Fibroblast of the conjunctiva (primary cell): ENCODE measurements around the gene MAP6.

Experiments
- DNase-seq: peaks from one replicate; pipeline ENCODE4 v3.0.0-alpha.2; 2010; ENCODE audit warnings: low read depth

The MAP6 gene

DNA sequence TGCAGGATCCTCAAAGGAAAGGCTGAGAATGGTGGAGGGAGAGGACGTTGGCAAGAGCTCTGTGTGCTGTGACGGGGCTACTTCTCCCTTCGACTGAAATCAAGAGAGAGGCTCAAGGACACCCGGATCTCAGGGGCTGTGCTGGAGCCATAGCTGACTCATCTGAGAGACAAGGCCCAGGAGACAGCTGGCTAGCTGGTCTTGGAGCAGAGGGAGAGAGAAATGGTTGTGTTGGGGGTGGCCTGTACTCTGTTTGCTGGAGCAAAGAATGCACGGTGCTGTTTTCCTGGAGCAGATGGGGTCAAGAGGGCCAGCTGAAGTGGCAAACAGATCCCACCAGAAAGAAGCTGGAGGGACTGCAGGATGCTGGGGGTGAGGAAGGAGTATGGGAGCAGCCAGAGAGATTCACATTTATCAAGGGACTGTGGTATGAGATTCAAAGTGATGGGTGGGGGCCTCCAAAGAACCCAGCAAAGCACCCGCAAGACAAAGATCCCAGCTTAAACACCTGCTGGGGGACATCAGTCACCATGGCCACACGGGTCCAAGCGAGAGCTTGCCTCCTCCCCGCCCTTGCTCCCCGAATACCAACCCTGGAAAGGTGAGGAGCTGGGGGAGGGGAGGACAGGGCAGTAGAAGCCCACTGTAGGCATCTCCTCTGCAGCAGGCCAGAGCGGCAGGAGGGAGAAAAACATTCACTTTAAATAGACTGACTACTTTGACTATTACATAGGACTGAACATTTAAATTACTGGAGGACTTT is 40.8 kb downstream of the MAP6 start:
- DNase-seq, result no peak

DNA sequence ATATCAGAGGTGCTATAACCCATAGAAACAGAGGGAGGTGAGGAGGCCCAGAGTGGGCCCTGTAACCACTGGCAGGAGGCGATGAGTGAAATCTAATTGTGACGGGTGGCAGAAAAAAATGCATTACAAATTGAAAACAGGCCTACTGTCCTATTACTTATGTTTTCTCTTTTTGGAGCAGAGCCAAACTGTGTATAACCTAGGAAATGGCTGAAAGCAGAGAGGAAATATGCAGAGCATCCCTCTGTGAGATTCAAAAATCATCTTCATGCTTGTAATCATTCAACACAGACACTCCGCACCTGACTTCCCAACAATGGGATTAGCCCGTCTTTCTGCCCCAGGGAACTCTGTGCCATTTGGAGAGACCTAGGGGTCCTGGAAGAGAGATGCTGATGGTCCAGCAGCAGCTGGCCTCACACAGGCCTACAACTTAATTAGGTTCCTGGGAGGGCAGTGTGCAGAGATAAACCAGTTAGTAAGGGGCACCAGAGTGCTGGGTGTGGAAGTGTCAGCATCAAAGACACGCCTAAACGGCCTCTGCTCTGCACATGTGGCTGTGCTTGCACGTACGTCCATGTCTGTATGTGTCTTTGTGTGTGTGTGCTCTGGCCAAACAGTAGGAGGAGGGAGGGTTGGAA is 41.8 kb downstream of the MAP6 start:
- no peak for DNase-seq

DNA sequence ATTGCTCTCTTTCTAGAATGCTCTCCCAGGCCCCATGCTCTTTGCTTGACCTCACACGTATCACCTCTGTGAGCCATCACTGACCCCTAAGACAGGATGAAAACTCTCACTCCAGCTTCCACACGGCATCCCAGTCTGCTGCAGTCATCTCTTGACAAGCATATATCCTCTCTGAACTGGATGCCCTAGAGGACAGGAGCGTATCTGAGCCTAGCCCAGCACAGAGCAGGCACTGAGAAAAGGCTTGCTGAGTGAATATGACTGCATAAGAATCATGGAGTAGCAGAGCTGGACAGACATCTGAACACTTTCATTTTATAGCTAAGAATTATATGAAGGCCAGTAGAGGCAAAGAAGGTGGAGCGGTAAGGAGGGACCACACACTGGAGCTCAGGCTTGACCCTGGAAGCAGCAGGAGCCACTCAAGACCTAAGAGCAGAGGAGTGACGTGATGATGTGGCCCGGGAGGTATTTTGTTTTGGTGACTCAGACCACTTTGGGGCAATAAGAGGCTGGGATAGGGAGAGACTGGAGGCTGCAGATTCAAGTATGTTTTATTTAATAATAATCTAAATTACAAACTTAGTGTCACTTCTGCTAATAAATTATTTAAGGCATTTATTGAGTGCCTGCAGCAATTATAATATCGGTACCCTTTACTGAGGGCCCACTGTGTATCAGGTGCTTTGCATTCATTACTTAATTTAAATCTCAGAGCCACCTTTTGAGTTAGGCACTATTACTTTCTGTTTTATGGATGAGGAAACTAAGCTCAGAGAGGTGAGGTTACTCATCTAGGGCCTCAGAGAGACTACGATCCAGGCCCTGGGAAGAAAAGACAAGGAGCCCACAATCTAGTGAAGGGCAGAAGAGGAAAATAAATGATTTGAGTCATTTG is 42.6 kb downstream of the MAP6 start:
- peak; percentile 45 for DNase-seq

DNA sequence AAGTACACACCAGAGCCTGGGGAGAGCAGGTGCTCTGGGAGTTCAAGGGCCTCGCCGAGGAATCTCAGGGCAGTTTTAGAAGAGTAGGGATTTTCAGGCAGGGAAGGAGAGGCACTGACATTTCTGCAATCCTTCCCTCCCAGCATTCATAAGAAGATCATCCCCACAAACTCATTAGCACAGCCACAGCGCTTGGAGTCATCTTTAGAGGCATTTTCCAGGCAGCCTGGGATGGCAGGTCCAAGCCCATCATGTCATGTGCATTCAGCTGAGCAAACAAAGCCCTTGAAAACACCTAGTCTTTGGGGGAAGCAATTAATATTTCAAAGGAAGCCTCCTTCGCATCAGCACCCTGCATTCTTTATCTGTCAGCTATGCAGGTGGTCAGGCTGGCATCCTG is 43.8 kb downstream of the MAP6 start:
- no peak for DNase-seq

DNA sequence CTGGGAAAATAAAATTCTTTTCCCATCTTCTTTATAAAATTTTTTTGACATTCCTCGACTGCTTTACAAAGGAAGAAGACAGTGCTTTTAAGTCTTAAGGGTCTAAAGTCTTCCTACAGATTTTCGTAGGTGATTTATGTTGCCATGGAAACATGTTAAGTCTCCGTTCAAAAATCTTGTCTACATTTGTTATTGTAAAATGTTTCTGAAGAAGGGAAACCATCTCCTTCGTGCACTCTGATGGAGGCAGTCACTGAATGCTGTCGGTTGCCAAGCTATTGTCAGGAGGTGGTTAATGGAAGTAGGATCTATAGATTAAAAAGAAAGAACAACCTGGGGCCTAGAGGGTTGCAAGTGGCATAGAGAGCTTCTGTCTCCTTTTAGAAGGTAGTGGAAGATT is 52.6 kb downstream of the MAP6 start:
- no peak for DNase-seq

DNA sequence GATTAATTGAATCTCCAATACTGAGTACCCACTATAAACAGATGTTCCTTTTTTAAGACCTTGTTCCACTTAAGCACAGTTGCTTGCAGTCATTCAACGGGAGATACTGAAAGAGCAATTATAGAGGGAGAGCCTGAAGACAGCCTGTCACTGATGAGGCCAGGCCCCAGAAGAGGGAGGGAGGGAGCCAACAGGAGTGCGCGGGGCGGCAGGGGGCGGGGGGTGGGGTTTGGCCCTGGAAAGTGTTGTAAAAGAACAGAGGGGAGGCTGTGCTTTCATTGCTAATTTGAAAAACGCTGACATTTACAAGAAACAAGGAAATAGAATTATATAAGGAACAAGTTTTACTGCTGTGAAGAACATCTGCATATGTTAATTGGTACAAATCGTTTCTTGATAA is 53.1 kb downstream of the MAP6 start:
- DNase-seq, result no peak

DNA sequence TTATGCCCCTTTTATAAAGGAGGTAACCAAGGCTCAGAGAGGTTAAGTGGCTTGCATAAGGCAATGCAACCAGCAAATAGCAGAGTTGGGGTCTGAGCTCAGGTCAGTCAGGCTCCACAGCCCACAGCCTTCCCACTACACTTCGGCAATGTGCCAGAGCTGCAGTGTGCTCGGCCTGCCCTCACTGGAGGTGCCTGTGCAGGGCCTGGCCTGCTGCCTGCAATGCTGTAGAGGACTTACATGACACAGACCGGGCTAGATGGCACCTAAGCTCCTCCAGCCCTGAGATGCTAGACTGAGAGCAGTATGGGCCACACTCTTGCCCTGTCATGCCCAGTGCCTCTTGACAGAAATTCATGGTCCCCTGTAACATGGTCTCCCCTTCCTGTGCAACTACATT is 57.0 kb downstream of the MAP6 start:
- no peak for DNase-seq

DNA sequence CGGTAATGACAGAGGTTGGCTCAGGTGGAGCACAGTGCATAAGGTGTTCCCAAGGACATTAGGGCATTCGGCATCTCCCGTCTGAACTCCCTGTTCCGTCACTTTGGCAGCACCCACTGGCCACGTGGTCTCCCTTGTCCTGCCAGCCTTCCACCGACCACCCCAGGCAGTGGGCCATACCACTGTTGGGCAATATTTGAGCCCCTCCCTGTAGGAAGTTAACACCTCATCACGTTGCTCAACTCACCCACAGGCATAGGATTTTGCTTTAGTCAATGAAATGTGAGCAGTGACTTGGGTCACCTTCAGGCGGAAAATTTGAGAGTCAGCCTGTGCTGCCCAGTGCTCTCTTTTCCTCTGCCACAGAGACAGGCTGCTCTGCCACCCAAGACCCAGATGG is 62.7 kb downstream of the MAP6 start:
- no peak for DNase-seq

DNA sequence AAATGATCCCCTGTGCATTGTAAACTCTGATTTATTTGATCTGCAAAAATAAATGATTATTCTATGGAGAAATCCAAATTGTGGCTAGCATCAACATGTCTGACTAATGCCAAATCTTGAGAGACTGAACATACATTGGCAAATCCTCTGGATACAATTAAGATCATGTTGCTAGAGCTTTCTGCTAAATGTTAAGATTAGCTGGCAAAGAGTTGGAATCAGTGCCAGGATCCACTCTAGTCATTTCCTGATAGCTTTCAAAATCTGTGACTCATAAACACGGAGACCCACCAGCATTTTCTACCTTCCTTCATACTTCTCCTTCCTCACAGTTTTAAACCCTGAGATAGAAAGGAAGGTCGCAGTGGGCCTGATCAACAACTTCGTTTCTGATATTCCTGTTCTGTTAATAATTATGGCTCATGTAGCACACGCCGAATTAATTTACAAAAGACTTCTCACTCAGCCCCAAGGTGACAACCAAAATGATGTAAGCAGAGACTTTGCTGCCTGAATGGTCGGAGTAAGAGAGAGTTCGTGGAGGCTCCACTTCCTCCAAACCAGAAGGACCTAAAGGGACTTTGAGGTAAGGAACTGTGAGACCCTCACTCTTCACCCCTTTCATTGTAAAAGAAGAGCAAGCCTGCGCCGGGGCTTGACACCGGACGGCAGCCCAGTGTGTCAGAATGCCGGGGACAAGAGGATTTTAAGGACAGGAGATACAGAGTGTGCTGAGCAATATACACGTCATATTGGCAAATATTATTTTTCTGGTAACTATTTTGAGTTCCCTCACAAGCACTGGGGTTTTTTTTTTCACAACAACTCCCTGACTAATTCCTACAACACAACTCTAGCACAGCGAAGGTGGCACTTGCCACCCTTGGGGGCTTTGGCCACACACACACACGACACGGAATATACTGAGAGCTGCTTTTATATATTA is 64.8 kb downstream of the MAP6 start:
- peak; percentile 70 for DNase-seq

DNA sequence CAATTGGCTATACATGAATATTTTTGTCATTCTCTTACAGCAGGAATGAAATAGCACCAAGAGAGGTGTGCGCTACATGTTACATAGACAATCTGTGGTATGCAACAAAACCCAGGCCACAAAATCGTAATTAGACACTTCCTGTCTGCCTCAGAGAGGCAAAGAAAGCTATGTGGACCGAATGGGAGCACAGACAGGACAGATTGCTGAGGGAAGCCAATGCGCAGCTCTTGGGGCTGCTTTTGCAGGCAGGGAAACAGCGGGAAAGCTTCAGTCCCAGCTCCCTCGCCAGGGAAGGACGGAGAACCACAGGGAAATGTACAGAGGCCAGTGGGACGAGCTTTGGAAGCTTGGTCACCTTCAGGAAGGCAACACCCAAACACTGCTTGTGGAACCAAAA is 65.9 kb downstream of the MAP6 start:
- DNase-seq, result no peak

DNA sequence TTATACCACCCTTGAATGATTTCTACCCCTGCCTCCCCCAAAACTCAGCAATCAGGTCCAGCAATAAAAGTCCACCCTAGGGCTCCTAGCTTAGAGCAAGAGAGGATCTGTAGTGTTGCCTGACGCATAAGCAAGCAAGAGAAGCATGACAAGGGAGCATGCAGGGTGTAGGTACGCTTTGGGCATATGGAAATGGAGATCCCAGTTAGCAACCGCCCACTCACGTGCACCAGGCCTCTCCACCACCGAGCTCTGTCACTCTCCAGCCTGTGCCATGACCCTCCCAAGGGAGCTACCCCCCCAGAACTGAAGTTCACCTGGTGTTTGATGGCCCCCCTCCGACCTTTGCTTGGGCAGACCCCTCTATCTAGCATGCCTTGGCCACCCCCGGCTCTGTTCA is 67.3 kb downstream of the MAP6 start:
- no peak for DNase-seq

DNA sequence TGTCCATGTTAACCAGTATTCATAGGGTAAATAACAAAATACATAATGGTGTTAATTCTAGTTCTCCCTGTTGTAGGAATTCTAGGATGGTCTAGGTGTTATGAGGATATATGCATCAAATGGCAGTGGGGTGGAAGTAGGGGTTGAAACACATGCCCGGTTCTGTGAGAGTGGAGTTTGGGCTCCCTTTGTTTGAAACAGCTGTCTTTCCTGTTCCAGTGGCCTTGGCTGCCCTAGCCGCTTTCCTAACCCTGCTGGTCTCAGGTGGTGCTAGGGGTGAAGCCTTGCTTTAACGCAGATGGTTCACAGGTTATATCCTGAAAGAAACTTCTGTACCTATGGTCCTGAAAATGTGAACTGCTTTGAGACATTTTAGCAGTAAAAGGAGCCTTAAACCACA is 68.5 kb downstream of the MAP6 start:
- no peak for DNase-seq

DNA sequence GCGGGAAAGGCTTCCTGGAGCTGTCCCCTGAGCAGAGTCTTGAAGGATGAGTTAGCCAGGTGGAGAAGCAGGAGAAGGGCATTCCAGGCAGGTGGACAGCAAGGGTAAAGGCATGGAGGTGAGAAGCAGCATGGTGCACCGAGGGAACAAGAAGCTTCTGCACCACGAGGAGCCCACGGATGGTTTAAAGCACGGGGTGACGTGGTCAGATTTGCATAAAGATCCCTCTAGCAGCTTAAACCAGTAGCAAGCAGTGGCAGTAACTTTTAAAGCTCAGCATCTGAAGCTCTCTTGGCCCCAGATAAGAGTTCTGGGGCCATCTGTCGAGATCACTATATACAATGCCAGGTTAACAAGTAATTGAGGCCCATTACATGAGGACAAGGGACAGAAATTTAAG is 69.9 kb downstream of the MAP6 start:
- DNase-seq, result no peak

DNA sequence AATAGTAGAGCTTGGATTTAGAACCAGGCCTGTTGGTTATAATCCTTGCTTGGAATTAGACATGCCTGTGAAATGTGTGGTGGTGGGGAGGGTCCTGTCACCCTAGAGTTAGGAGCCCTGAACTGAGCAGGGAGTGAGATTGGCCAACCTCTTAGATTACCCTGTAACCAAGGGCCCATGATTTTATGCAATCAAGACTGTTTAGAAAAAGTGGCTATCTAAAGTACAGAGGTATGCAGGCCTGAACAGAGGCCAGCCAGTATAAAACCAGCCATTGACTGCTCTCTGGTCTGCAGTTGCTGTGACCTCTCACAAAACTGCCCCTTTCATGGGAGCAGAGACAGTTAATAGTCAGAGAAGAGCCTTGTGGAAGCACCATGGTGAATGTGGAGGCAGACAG is 70.6 kb downstream of the MAP6 start:
- DNase-seq, result no peak

DNA sequence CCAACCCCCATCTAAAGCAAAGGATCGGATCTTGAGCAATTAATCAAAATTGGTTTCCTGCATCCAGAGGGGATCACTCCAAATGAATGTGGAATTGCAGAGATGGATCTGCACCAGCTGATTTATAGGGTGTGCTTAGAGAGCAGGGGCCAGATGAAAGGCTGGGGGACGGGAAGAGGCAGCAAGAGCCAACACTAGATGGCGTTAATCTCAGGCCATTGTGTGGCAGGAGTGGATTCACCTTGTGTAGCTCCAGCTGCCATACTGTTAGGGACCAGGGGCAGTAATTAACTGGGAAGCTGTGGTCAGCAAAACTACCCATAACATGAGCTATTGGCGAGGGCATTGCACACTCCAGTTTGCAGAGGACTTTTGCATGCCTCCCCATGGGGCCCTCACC is 71.2 kb downstream of the MAP6 start:
- no peak for DNase-seq

DNA sequence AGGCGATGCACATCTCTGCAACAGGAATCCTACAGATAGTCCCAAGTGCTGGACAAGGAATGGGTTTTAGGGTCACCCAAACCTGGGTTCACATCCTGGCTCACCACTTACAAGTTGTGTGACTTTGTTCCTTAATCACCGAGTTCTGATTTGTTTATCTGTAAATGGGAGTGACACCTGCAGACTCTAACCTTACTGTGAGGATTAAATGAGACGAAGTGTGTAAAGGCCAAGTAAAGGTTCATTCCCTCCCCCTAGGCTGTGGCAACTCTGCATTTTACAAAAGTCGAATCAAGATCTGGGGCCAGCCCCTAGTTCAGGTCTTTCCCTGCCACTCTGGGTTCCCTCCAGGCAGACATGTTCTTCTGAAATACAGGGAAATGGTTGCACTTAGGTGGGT is 71.9 kb downstream of the MAP6 start:
- no peak for DNase-seq

DNA sequence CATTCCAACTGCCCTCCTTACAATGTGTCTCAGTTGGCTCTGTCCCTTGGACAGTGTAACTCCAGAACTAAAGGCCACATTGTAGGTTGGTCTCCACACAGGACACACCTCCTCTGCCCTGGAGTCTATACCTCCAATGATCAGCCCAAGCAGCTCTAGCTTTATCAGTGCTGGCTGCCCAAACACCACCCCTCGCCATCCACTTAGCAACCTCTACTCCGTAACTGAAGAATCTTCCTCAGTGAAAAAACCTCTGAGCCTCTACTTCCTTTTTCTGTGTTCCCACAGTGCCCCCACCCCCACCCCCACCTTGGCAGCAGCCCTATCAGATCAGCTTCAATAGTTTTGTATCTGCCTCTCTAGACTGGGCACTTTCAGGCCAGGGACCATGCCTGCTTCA is 73.4 kb downstream of the MAP6 start:
- no peak for DNase-seq

DNA sequence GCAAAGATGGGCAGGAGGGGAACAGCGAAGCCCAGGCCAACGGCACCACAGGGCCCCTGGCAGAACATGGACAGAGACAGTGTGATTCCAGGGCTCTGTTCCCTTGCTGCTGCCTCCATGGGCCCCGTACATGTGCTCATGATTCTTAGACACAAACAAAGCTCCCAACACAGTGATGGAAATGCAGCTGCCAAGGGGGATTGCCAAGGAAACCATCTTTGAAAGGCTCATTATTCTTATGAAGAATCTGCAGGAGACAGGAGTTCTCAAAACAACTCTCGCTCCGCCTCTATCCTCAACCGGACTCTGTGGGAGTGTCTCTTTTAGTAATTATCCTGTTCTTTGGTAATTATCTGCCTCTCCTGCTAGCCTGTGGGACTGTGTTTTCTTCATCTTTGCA is 74.6 kb downstream of the MAP6 start:
- no peak for DNase-seq

DNA sequence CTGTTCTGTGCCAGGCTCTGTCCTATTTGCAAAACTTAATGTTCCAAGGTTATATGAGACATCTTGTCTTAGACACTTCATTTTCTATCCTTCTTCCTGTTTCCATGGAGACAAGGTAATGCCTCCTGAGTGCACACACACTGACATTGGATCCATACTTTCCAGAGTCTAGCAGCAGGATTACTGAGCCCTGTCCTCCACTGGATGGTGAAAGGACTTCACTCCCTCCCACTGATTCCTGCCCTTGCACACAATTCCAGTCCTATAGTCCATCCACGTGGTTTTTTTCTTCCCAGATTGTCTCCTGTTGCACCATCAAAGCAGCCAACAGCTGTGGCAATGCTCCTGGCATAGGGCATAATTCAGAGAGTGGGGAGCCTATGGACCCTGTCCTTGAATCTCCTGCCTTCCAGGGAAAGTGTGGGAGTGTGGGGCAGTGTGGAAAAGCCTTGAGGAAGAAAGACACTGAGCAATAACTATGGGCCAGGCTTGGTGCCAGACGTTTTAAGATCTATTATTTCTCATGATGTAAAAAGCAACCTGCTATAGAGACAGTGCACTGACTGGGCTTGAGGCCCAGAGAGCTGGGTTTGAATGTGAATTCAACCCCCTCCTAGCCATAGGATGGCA is 75.4 kb downstream of the MAP6 start:
- no peak for DNase-seq

DNA sequence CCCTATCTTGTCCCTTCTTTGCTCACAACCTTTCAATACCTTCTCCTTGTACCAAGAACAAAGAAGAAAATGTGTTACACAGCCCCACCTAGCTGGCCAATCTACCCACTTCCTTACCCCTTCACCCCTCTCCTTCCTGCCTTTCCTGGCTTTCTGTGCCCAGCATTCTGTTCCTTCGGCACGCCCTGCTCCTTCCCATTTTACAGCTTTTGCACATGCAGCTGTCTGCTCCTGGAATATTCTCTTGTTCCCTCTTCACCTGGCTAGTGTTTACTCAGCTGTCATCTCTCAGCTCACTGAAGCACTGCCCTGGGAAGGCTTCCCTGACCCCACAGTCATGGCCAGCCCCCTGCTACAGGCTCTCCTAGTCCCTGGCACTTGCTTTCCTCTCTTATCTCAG is 76.1 kb downstream of the MAP6 start:
- no peak for DNase-seq

DNA sequence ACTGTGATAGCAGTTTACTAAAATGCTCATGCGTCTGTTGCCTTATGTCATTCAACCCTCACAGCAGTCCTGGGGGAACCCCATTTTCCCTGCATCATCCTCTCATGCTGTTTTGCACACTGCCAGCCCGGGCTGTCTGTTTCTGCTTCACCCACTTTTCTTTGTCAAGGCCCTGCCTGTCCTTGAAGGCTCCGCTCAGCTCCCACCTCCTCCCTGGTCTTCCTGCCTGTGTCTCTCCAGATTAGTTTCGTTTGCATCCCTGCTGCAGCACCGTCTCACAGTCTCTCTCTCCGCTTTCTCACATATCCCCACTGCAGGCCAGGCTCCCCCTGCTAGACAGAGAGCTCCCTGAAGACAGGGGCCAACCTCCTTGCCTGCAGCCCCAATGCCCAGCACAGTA is 76.9 kb downstream of the MAP6 start:
- DNase-seq, result no peak
